Stomach (tissue), 4 donors: Measurements from ENCODE around the gene COL25A1.

Experiments used
- EP300 ChIP-seq: sonication (generic); formaldehyde crosslinking; IDR thresholded peaks from one replicate; pipeline ENCODE4 v1.6.1; 2017; ENCODE audit warnings: antibody characterized with exemption
- POLR2A ChIP-seq, 4 donors: fragments of 450-650 bp; IDR thresholded peaks; one replicate each; pipeline ENCODE4 v1.6.1; 2016; ENCODE audit warnings: antibody characterized with exemption in 4 of 4, control low read depth in 2 of 4, mild to moderate bottlenecking in 1 of 4, moderate library complexity in 1 of 4
- TF ChIP-seq, protein P1 (sequence below), 7 experiments: fragments of 450-650 bp in 4 of 7; fragments of 200-600 bp in 3 of 7; sonication (generic) in 3 of 7; IDR thresholded peaks; one replicate each; pipeline ENCODE4 v1.5.1; 2016 to 2019; ENCODE audit warnings: antibody characterized with exemption in 7 of 7, control low read depth in 2 of 7, mild to moderate bottlenecking in 1 of 7

GRCh38 chr4:109126856-109127255 lies 175.6 kb downstream of the COL25A1 start:
- no peak for TF ChIP-seq EP300
- no peak for TF ChIP-seq POLR2A (IDR thresholded peaks at IDR 0.05)
- TF ChIP-seq, protein P1, sequence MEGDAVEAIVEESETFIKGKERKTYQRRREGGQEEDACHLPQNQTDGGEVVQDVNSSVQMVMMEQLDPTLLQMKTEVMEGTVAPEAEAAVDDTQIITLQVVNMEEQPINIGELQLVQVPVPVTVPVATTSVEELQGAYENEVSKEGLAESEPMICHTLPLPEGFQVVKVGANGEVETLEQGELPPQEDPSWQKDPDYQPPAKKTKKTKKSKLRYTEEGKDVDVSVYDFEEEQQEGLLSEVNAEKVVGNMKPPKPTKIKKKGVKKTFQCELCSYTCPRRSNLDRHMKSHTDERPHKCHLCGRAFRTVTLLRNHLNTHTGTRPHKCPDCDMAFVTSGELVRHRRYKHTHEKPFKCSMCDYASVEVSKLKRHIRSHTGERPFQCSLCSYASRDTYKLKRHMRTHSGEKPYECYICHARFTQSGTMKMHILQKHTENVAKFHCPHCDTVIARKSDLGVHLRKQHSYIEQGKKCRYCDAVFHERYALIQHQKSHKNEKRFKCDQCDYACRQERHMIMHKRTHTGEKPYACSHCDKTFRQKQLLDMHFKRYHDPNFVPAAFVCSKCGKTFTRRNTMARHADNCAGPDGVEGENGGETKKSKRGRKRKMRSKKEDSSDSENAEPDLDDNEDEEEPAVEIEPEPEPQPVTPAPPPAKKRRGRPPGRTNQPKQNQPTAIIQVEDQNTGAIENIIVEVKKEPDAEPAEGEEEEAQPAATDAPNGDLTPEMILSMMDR (IDR thresholded peaks at IDR 0.05) = no peak
